HepG2 (cell line): ENCODE data around the gene ARMH3. TPM values are rescaled to one million over a fixed set of nuclear protein-coding genes. Genes with fewer than 3 reads are reported as not detected.

Source experiments
- AGO1 ChIP-seq: fragments of 200-400 bp; formaldehyde crosslinking; IDR thresholded peaks from 2 replicates; pipeline ENCODE4 v1.6.1; 2017; ENCODE audit warnings: mild to moderate bottlenecking, low read depth, low read length, moderate library complexity; ENCODE audit not compliant: poor library complexity, severe bottlenecking
- CENPX ChIP-seq: sonication (generic); formaldehyde crosslinking; IDR thresholded peaks from 2 replicates; pipeline ENCODE4 v1.9.0; 2021; ENCODE audit warnings: mild to moderate bottlenecking, missing genetic modification reagents, moderate library complexity
- GLI4 ChIP-seq: sonication (generic); formaldehyde crosslinking; IDR thresholded peaks from 2 replicates; pipeline ENCODE4 v1.5.1; 2020; ENCODE audit warnings: missing genetic modification reagents, mild to moderate bottlenecking, moderate library complexity, borderline replicate concordance
- MEF2D ChIP-seq: sonication (generic); formaldehyde crosslinking; IDR thresholded peaks from 2 replicates; pipeline ENCODE4 v1.5.1; 2020; ENCODE audit warnings: mild to moderate bottlenecking, missing genetic modification reagents
- MEIS2 ChIP-seq: sonication (generic); formaldehyde crosslinking; IDR thresholded peaks from 2 replicates; pipeline ENCODE4 v1.9.0; 2021; ENCODE audit warnings: mild to moderate bottlenecking, missing genetic modification reagents
- PAWR ChIP-seq: sonication (generic); formaldehyde crosslinking; IDR thresholded peaks from 2 replicates; pipeline ENCODE4 v1.4.0; 2020; ENCODE audit warnings: missing genetic modification reagents, mild to moderate bottlenecking, borderline replicate concordance
- RARA ChIP-seq: IDR thresholded peaks from 2 replicates; pipeline ENCODE4 v1.6.1; 2016; ENCODE audit warnings: missing genetic modification reagents, missing compliant biosample characterization
- SALL1 ChIP-seq: sonication (generic); formaldehyde crosslinking; IDR thresholded peaks from 2 replicates; pipeline ENCODE4 v1.8.0; 2022; ENCODE audit warnings: mild to moderate bottlenecking, missing genetic modification reagents
- SIN3A ChIP-seq: IDR thresholded peaks from 2 replicates; pipeline ENCODE4 v1.6.1; 2011; ENCODE audit warnings: low read depth, mild to moderate bottlenecking, control low read depth, low read length, borderline replicate concordance
- SRSF1 ChIP-seq: fragments of 200-400 bp; formaldehyde crosslinking; optimal IDR thresholded peaks from 2 replicates; pipeline ENCODE3; 2017; ENCODE audit warnings: mild to moderate bottlenecking, low read depth, low read length, moderate library complexity
- YY1 ChIP-seq: IDR thresholded peaks from 2 replicates; pipeline ENCODE4 v1.6.1; 2011; ENCODE audit warnings: low read length, low read depth, moderate library complexity, mild to moderate bottlenecking; ENCODE audit not compliant: insufficient read depth, insufficient replicate concordance
- ZEB1 ChIP-seq: IDR thresholded peaks from 2 replicates; pipeline ENCODE4 v1.6.1; 2012; ENCODE audit warnings: mild to moderate bottlenecking, low read depth, inconsistent platforms; ENCODE audit not compliant: insufficient replicate concordance
- ZNF441 ChIP-seq: sonication (generic); formaldehyde crosslinking; IDR thresholded peaks from 2 replicates; pipeline ENCODE4 v1.7.0; 2021; ENCODE audit warnings: missing genetic modification reagents, borderline replicate concordance
- ZNF484 ChIP-seq: sonication (generic); formaldehyde crosslinking; IDR thresholded peaks from 2 replicates; pipeline ENCODE4 v1.5.1; 2020; ENCODE audit warnings: mild to moderate bottlenecking, low read depth, missing genetic modification reagents, borderline replicate concordance
- ZNF496 ChIP-seq: sonication (generic); formaldehyde crosslinking; IDR thresholded peaks from 2 replicates; pipeline ENCODE4 v1.8.1; 2023; ENCODE audit warnings: mild to moderate bottlenecking, moderate library complexity, missing genetic modification reagents; ENCODE audit not compliant: insufficient replicate concordance
- ZNF543 ChIP-seq: sonication (generic); formaldehyde crosslinking; IDR thresholded peaks from 2 replicates; pipeline ENCODE4 v1.4.0; 2020; ENCODE audit warnings: mild to moderate bottlenecking, missing genetic modification reagents
- ZNF563 ChIP-seq: sonication (generic); formaldehyde crosslinking; IDR thresholded peaks from 2 replicates; pipeline ENCODE4 v1.8.0; 2022; ENCODE audit warnings: mild to moderate bottlenecking, moderate library complexity, missing genetic modification reagents
- ZNF569 ChIP-seq: sonication (generic); formaldehyde crosslinking; IDR thresholded peaks from 2 replicates; pipeline ENCODE4 v1.5.0; 2020; ENCODE audit warnings: mild to moderate bottlenecking, missing genetic modification reagents, moderate library complexity, borderline replicate concordance
- ZNF589 ChIP-seq: sonication (generic); formaldehyde crosslinking; conservative IDR thresholded peaks from 2 replicates; pipeline ENCODE4 v1.8.0; 2022; ENCODE audit warnings: mild to moderate bottlenecking, moderate library complexity, missing genetic modification reagents
- ZNF781 ChIP-seq: sonication (generic); formaldehyde crosslinking; IDR thresholded peaks from 2 replicates; pipeline ENCODE4 v1.5.1; 2020; ENCODE audit warnings: borderline replicate concordance, mild to moderate bottlenecking, missing genetic modification reagents; ENCODE audit errors: not compliant biosample characterization
- ZSCAN25 ChIP-seq: sonication (generic); formaldehyde crosslinking; IDR thresholded peaks from 2 replicates; pipeline ENCODE4 v1.8.0; 2022; ENCODE audit warnings: mild to moderate bottlenecking, missing genetic modification reagents
- polyA plus RNA-seq, 8 experiments: library from polyadenylated mRNA; depleted of rRNA in 3 of 8; stranded (reverse) in 7 of 8; unstranded in 1 of 8; fragments of >200 nt; fragmentation: Illumina TruSeq in 4 of 8; extraction: Trizol in 4 of 8; gene quantifications; 2 replicates each; pipeline versions ENCODE4 v1.2.1 to v1.2.3, GENCODE V29; 2011 to 2016; ENCODE audit warnings: low read depth in 4 of 8, missing spikeins in 1 of 8, mixed read lengths in 1 of 8; ENCODE audit not compliant: insufficient read depth in 1 of 8
- total RNA-seq, 5 experiments: library from RNA; depleted of rRNA; stranded (reverse); fragments of >200 nt; fragmentation: Illumina TruSeq; extraction: Trizol; gene quantifications; 2 replicates each; pipeline ENCODE4 v1.2.3, GENCODE V29; 2016; ENCODE audit warnings: low read depth in 1 of 5
- TF ChIP-seq, protein P1 (sequence below): IDR thresholded peaks from 2 replicates; pipeline ENCODE4 v1.6.1; 2012; ENCODE audit warnings: low read length, improper control_type of control experiment
- TF ChIP-seq, protein P2 (sequence below): sonication (generic); formaldehyde crosslinking; IDR thresholded peaks from 2 replicates; pipeline ENCODE4 v1.4.0; 2020; ENCODE audit warnings: missing genetic modification reagents, borderline replicate concordance
- TF ChIP-seq, protein P3 (sequence below): sonication (generic); formaldehyde crosslinking; IDR thresholded peaks from 2 replicates; pipeline ENCODE4 v1.5.0; 2020; ENCODE audit warnings: missing genetic modification reagents

ARMH3 gene
- total and polyA plus RNA-seq, 2 of the 13 experiments (the other 11 are each of a cell fraction or from before 2014, with no cell fraction given): 8.4 to 16.9 TPM

DNA sequence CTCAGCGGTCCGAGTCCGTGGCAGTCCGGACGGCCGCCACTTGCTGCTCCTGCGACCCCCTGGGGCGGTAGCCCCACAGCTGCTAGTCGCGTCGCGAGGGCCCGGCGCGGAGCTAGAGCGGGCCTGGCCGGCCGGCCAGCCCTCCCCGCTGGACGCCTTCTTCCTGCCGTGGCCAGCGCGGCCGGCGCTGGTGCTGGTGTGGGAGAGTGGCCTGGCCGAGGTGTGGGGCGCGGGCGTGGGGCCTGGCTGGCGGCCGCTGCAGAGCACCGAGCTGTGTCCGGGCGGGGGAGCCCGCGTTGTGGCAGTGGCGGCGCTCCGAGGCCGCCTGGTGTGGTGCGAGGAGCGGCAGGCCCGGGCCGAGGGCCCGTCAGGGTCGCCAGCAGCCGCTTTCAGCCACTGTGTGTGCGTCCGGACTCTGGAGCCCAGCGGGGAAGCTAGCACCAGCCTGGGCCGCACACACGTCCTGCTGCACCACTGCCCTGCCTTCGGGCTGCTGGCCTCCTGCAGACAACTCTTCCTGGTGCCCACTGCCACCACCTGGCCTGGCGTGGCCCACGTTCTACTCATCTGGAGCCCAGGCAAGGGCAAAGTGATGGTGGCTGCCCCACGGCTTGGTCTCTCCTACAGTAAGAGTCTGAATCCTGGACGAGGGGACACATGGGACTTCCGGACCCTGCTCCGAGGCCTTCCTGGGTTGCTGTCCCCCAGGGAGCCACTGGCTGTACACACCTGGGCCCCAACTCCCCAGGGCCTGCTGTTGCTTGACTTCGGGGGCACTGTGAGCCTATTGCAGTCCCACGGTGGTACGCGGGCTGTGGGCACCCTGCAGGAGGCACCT lies 9.8 kb upstream of the ARMH3 start (continued):
- TF ChIP-seq, protein P1, sequence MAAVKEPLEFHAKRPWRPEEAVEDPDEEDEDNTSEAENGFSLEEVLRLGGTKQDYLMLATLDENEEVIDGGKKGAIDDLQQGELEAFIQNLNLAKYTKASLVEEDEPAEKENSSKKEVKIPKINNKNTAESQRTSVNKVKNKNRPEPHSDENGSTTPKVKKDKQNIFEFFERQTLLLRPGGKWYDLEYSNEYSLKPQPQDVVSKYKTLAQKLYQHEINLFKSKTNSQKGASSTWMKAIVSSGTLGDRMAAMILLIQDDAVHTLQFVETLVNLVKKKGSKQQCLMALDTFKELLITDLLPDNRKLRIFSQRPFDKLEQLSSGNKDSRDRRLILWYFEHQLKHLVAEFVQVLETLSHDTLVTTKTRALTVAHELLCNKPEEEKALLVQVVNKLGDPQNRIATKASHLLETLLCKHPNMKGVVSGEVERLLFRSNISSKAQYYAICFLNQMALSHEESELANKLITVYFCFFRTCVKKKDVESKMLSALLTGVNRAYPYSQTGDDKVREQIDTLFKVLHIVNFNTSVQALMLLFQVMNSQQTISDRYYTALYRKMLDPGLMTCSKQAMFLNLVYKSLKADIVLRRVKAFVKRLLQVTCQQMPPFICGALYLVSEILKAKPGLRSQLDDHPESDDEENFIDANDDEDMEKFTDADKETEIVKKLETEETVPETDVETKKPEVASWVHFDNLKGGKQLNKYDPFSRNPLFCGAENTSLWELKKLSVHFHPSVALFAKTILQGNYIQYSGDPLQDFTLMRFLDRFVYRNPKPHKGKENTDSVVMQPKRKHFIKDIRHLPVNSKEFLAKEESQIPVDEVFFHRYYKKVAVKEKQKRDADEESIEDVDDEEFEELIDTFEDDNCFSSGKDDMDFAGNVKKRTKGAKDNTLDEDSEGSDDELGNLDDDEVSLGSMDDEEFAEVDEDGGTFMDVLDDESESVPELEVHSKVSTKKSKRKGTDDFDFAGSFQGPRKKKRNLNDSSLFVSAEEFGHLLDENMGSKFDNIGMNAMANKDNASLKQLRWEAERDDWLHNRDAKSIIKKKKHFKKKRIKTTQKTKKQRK: no peak
- TF ChIP-seq RARA (CRISPR knock-in tag) (no peak), GLI4 (CRISPR knock-in tag) (peak; percentile 33; the same call in 1 of the 2 replicates), ZSCAN25 (CRISPR knock-in tag) (0 out of 2 replicates have a peak, but pooled peaks have one; percentile 11), YY1 (no peak), ZEB1 (no peak), ZNF484 (CRISPR knock-in tag) (no peak), ZNF589 (CRISPR knock-in tag) (0 out of 2 replicates have a peak, but pooled peaks have one; percentile 19), ZNF563 (CRISPR knock-in tag) (peak; percentile 71), MEIS2 (peak; percentile 9; the same call in 1 of the 2 replicates), PAWR (no peak), ZNF781 (CRISPR knock-in tag) (no peak), ZNF569 (CRISPR knock-in tag) (no peak), ZNF543 (CRISPR knock-in tag) (no peak), SRSF1 (no peak), ZNF441 (no peak), SALL1 (CRISPR knock-in tag) (peak; percentile 18), MEF2D (CRISPR knock-in tag) (no peak), CENPX (no peak), ZNF496 (CRISPR knock-in tag) (no peak), SIN3A (0 out of 2 replicates have a peak, but pooled peaks have one; percentile 30), AGO1 (no peak)
- TF ChIP-seq, protein P2, sequence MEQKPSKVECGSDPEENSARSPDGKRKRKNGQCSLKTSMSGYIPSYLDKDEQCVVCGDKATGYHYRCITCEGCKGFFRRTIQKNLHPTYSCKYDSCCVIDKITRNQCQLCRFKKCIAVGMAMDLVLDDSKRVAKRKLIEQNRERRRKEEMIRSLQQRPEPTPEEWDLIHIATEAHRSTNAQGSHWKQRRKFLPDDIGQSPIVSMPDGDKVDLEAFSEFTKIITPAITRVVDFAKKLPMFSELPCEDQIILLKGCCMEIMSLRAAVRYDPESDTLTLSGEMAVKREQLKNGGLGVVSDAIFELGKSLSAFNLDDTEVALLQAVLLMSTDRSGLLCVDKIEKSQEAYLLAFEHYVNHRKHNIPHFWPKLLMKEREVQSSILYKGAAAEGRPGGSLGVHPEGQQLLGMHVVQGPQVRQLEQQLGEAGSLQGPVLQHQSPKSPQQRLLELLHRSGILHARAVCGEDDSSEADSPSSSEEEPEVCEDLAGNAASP (CRISPR knock-in tag): no peak
- TF ChIP-seq, protein P3, sequence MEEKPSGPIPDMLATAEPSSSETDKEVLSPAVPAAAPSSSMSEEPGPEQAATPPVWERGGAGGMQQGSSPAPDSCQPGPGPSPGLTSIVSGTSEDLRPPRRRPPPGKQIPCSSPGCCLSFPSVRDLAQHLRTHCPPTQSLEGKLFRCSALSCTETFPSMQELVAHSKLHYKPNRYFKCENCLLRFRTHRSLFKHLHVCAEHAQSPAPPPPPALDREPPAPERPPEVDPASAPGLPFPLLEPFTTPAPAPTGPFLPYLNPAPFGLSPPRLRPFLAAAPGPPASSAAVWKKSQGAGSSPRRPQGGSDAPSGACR (CRISPR knock-in tag): no peak
